Ovary (tissue), 3 donors: ENCODE data around the gene PODXL.

Experiments used
- POLR2A ChIP-seq: fragments of 450-650 bp; IDR thresholded peaks from one replicate; pipeline ENCODE4 v1.6.1; 2017; ENCODE audit warnings: antibody characterized with exemption, mild to moderate bottlenecking, moderate library complexity
- TF ChIP-seq, protein P1 (sequence below), 3 donors: fragments of 450-650 bp in 2 of 3; fragments of 200-600 bp in 1 of 3; IDR thresholded peaks; one replicate each; pipeline versions ENCODE4 v1.5.1 to v1.8.0; 2016 to 2022; ENCODE audit warnings: antibody characterized with exemption in 3 of 3, mild to moderate bottlenecking in 1 of 3
- donor health status: DM: no; HTN: no; CAD: no.

DNA sequence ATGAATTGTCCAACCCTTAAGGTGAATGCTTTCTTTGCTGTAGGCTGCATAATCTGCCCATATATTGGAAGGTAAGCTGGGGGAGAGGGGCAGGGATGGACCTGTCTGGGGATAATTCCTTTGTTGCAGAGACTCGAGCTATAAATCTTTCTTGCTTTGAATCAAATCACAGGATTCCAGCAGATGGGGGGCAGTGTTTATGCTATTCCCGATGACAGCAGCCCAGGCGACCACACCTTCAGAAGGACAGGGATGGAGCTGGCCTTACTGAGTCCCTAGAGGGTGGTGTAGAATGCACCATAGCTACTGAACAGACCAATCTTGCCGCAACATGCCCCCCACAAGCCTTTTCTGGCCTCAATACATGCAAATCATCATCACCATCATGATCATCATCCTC, 2.5 kb downstream of the PODXL start:
- TF ChIP-seq, protein P1, sequence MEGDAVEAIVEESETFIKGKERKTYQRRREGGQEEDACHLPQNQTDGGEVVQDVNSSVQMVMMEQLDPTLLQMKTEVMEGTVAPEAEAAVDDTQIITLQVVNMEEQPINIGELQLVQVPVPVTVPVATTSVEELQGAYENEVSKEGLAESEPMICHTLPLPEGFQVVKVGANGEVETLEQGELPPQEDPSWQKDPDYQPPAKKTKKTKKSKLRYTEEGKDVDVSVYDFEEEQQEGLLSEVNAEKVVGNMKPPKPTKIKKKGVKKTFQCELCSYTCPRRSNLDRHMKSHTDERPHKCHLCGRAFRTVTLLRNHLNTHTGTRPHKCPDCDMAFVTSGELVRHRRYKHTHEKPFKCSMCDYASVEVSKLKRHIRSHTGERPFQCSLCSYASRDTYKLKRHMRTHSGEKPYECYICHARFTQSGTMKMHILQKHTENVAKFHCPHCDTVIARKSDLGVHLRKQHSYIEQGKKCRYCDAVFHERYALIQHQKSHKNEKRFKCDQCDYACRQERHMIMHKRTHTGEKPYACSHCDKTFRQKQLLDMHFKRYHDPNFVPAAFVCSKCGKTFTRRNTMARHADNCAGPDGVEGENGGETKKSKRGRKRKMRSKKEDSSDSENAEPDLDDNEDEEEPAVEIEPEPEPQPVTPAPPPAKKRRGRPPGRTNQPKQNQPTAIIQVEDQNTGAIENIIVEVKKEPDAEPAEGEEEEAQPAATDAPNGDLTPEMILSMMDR (IDR thresholded peaks at IDR 0.05), result no peak
- TF ChIP-seq POLR2A, result no peak
